Choroid plexus epithelial cell (primary cell): ENCODE results near the gene PARD3B.

Experiments
- DNase-seq: peaks from one replicate; pipeline ENCODE4 v3.0.0-alpha.2; 2010; ENCODE audit warnings: low read depth
- H3K4me3 ChIP-seq: 2 replicates; pipeline ENCODE4 v1.5.1; 2011; ENCODE audit warnings: low read depth, mild to moderate bottlenecking, control low read depth, low read length, moderate library complexity
- TF ChIP-seq, protein P1 (sequence below): conservative IDR thresholded peaks from 2 replicates; pipeline ENCODE4 v1.5.1; 2011; ENCODE audit warnings: low read depth, mild to moderate bottlenecking, control low read depth, inconsistent platforms, low read length, moderate library complexity

PARD3B gene

DNA sequence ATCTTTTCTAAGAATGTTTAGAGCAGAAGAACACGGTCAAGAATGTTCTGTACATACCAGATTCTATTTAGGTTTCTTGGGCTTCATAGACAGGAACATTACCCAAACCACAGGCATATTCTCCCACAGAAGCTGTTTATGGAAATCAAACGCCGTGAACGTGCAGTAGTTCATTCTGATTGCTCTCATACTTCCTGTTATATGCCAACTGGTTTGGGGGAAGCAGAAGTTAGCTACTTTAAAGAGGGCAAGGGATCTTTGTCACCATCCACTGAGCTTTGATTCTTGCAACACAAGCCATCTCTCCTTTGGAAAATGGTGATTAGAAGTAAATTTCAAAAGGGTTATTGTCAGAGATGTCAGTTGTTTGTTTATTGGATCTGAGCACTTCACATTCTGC is 954.8 kb downstream of the PARD3B start:
- no peak overlapping the region for H3K4me3 ChIP-seq
- TF ChIP-seq, protein P1, sequence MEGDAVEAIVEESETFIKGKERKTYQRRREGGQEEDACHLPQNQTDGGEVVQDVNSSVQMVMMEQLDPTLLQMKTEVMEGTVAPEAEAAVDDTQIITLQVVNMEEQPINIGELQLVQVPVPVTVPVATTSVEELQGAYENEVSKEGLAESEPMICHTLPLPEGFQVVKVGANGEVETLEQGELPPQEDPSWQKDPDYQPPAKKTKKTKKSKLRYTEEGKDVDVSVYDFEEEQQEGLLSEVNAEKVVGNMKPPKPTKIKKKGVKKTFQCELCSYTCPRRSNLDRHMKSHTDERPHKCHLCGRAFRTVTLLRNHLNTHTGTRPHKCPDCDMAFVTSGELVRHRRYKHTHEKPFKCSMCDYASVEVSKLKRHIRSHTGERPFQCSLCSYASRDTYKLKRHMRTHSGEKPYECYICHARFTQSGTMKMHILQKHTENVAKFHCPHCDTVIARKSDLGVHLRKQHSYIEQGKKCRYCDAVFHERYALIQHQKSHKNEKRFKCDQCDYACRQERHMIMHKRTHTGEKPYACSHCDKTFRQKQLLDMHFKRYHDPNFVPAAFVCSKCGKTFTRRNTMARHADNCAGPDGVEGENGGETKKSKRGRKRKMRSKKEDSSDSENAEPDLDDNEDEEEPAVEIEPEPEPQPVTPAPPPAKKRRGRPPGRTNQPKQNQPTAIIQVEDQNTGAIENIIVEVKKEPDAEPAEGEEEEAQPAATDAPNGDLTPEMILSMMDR = no peak
- DNase-seq = no peak

DNA sequence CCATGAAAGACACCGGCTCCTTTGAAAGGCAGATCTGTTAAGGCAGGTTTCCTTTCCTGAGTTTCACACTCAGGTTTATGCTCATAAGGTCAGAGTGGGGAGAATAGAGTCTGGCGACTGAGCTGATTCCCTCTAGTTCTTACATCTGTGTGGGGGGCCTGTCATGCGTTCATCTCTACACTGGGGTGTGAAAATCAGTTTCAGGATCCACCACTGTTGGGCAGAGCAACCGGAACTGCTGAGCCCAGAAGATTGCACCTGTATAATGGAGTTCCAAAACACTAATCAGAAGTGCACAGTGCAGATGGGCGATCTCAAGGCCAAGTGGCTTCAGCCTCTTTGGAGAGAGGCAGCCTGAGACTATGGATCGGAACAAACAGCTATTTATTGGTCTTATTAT is 955.7 kb downstream of the PARD3B start:
- no peak overlapping the region for H3K4me3 ChIP-seq
- TF ChIP-seq, protein P1 = no peak
- no peak for DNase-seq

DNA sequence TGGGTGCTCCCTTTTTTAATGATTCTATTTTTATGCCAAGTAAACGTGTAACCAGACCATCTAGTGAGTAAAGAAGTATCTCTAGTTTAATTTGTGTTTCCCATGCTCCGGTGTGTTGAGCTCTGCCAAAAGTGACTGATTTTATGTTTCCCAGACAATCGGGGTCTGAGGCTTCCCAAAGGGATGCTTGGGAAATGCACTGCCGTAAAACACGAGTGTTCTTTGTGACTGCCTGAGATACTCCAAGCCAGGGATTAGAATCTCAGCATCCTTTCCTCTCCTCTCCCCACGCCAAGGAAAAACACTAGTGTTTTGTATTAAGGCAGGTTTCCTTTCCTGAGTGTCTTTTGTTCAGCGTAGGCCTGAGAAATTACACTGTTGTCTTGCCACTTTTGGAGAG is 956.6 kb downstream of the PARD3B start:
- H3K4me3 ChIP-seq = no peak overlapping the region
- DNase-seq = no peak
- TF ChIP-seq, protein P1 = no peak

DNA sequence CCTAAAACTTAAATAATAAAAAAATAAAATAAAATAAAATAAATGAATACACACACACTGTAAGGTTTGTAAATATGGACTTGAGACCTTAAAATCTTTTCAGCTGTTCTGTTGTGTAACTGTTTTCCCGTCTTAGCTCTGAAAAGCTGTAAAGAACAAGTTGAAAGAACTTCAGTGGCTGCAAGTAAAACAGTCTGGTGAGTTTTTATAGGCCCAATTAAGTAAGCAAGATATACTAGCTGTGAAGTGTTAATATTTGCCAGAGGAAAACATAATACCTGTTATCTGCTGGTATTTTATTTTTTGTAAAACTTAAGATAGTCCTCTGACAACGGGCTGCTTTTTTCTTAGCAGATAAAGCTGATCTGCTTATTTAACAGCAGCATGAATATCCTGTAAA is 960.1 kb downstream of the PARD3B start:
- no peak for DNase-seq
- TF ChIP-seq, protein P1 = no peak
- H3K4me3 ChIP-seq = no peak overlapping the region

DNA sequence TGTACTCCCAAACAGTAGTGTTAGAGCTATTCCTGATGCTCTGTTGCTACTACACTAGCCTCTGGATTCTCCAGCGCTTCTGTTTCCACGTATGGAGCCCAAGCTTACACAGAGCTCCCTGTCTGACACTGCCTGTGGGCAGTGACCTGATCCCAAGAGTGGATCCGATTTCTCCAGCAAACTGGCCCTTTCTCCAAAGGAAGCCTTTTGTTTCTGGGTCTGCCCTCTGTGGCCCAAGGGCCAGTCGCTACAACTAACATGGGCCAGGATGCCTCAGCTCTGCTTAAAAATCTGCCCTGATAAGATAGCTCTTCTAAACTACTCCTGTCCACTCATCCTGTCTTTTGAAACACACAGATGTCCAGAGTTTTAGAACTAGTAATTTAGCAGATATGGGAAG is 964.4 kb downstream of the PARD3B start:
- TF ChIP-seq, protein P1 = no peak
- H3K4me3 ChIP-seq = no peak overlapping the region
- DNase-seq = no peak

DNA sequence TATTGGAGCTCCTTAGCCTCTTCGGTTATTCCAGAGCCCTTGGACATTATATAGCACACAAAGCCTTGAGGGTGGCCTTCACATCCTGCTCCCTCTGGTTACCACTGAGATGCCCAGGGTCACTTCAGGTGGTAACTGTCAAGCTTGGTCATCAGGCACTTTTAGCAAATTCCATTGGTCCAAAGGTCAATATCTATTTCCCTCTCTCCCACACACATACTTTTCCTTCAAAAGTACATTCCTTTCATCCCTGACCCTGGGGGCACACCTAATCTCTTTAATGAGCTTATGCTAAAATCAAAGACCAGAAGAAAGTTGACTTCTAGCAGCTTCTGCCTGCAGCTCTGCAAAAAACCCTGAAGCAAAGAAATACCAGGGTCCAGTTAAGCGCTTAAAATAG is 965.1 kb downstream of the PARD3B start:
- TF ChIP-seq, protein P1 = no peak
- no peak overlapping the region for H3K4me3 ChIP-seq
- DNase-seq = no peak

DNA sequence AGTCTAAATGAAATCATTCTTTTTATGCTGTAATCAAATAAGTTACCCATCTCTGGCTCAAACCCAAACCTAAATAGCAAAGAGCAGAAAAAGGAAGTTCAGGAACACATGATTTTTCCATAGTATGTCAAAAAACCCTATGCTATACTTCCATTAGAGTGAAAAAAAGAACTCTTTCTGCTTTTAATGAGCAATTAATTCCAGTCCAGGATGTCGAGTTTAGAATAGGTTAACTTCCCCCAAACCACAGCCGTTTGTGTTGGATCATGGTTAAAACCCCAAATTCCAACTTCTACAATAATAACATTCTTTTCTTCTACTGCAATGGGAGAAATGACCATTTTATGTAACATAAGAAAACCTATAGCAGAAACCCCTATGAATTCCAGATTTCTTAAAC is 965.9 kb downstream of the PARD3B start:
- TF ChIP-seq, protein P1 = no peak
- DNase-seq = peak; percentile 14
- no peak overlapping the region for H3K4me3 ChIP-seq
